GM12872 (cell line): ENCODE results near the gene CTRL.

Experiments used
- CTCF ChIP-seq: IDR thresholded peaks from 3 replicates; pipeline ENCODE4 v1.5.1; 2011; ENCODE audit warnings: low read depth, mild to moderate bottlenecking, low read length, moderate library complexity; ENCODE audit not compliant: insufficient read depth

CTRL gene

GRCh38 chr16:67936124-67936879 lies 4.6 kb upstream of the CTRL start, which contains the start of gene PSMB10:
Gene PSMB10, minus strand, starts transcription at chr16:67936850. Its CDS starts 101 bp downstream, at chr16:67936749.
- TF ChIP-seq CTCF, result no peak

DNA sequence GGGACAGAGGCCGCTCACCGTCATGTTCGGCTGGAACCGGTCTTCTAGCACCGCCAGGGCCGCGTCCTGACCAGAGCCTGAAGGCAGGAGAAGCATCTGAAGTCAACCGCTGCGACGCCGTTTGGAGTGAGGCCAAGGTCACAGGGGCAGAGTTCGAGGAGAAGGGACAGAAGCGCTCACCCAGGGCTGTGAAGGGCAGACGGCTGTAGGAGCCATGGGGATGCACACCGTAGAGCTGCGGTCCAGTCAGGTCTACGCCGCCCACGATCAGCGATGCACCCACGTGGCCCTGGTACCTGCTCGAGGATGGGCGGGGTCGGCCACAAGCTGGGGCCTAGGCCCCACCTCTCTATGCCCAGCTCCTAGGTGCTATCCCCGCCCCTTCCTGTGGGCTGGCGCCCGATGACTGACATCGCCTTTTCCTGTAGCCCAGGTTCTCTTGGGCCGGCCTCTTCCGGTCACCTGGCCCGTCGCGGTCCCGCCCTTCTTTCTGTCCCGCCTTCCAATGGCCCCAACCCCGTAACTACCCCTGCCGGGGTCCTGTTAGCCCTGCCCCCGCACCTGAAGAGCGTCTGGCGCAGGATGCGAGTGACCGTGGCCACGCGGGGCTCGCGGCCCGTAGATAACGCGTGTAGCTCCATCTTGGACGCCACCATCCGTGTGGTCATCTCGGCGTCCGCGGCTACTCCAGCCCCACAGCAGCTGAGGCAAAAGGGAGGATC lies 3.9 kb upstream of the CTRL start:
- TF ChIP-seq CTCF, result no peak

- no peak for TF ChIP-seq CTCF
Measured at GRCh38 chr16:67935101-67935401, 3.4 kb upstream of the CTRL start.

DNA sequence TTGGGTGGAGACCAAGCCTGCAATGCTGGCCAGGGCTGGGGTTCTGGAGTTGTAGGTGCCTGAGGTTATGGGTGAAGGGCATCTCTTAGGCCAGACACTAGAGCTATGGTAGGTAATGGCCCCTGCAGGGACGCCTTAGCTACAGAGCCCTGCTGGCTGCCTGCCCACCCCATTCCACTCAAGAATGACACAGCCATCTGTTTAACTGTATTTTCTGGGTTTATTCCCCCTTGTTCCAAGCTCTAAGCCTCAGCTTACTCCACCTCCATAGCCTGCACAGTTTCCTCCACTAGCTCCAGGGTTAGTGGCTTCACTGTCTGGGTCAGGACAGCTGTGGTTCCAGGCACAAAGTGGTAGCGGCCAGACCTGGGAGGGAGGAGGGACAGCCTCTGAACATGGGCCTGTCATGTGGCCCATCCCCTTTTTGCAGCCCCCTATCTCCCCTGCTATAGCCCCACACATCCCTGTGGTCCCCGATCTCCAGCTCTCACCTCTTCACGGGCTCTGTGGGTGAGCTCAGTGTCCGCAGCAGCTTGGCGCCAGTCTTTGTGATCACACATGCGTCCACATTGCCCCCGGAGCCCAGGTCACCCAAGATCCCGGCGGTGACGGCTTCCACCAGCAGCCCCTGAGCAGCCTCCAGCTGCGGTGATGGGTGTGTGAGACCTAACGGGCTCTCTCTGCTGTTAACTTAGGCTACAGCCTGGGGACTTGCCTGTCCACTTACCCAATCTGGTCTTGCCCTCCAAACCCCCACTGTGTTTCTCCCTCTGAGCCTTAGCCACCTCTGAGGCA lies 2.8 kb upstream of the CTRL start:
- TF ChIP-seq CTCF, result no peak

DNA sequence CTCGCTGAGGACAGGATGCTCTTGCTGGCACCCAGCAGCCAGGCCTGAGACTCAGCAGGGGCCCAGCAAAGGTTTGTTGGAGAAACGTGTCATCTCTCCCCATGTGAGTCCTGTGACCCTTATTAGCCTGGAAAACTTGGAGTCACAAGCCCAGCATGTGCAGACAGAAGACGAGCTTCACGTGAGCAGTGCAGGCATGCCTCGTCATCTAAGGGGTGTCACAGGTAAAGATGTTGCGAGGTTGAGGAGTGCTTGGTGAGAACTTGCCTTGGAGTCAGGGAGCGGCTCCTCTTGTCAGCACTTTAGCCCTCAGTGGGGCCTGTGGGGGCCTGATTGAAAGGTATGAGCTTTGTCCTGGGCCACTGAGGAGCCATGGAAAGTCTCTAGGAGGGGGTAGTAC lies 2.1 kb upstream of the CTRL start:
- no peak for TF ChIP-seq CTCF

GRCh38 chr16:67932462-67932840 lies 789 bp upstream of the CTRL start:
- no peak for TF ChIP-seq CTCF

DNA sequence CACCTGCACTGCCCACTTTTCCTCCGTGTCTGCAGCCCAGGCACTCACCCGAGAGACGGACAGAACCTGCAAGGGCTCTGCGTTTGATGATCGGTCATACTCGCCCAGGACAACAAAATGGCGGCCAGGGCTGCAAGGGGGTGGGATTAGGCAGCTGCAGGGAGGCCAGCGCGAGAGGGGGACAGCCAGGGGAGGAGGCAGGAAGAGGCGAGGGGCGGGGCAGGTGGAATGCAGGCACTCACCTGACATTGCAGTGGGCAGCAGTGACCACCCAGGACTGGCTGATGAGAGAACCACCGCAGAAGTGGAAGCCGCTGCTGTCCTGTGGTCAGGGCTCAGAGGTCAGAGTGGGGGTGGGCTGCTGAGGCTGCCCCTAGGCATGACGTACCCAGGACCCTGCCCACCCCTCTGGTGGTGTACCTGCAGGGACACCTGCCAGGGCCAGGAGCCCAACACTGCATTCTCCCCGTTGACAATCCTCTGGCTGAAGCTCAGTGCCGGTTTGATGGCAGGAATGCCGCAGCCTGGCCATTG lies 917 bp downstream of the CTRL start:
- TF ChIP-seq CTCF, result no peak
